DND-41 (cell line): ENCODE data around the gene EXT2.

Experiments used
- ATAC-seq: fragments of 200-7000 bp; cut with Tn5 transposase; 3 replicates; pipeline ENCODE4 v1.9.1; 2021; ENCODE audit warnings: low read depth; ENCODE audit not compliant: insufficient read depth
- DNase-seq: peaks from one replicate; pipeline ENCODE4 v3.0.0-alpha.2; 2020
- H2AFZ ChIP-seq: 2 replicates; pipeline ENCODE4 v1.6.0; 2012; ENCODE audit warnings: low read depth, low read length
- H3K27ac ChIP-seq: 2 replicates; pipeline ENCODE4 v1.5.1; 2012; ENCODE audit warnings: low read length, inconsistent platforms
- H3K27me3 ChIP-seq: fragments of 200-600 bp; sonication (generic); 2 replicates; pipeline ENCODE4 v1.6.0; 2012; ENCODE audit warnings: low read length, mild to moderate bottlenecking, inconsistent platforms; ENCODE audit not compliant: insufficient read depth, poor library complexity
- H3K36me3 ChIP-seq: 2 replicates; pipeline ENCODE4 v1.5.1; 2012; ENCODE audit warnings: low read length, inconsistent platforms; ENCODE audit not compliant: insufficient read depth
- H3K4me1 ChIP-seq: 2 replicates; pipeline ENCODE4 v1.5.1; 2012; ENCODE audit warnings: mild to moderate bottlenecking, low read length; ENCODE audit not compliant: insufficient read depth
- H3K4me2 ChIP-seq: 2 replicates; pipeline ENCODE4 v1.6.0; 2012; ENCODE audit warnings: mild to moderate bottlenecking, moderate library complexity, low read length, inconsistent platforms; ENCODE audit not compliant: insufficient read depth
- H3K4me3 ChIP-seq, 2 experiments: fragments of 200-600 bp in 1 of 2; shearing (Covaris generic) in 1 of 2; 2 replicates each; pipeline ENCODE4 v1.5.1; 2012 to 2016; ENCODE audit warnings: inconsistent platforms in 2 of 2, low read length in 2 of 2, mild to moderate bottlenecking in 2 of 2, low read depth in 1 of 2, moderate library complexity in 1 of 2
- H3K79me2 ChIP-seq: 2 replicates; pipeline ENCODE4 v1.6.0; 2012; ENCODE audit warnings: low read length, inconsistent platforms; ENCODE audit not compliant: insufficient read depth
- H3K9ac ChIP-seq: 2 replicates; pipeline ENCODE4 v1.6.0; 2012; ENCODE audit warnings: low read depth, mild to moderate bottlenecking, inconsistent platforms, low read length, moderate library complexity
- H3K9me3 ChIP-seq: 2 replicates; pipeline ENCODE4 v1.5.1; 2012; ENCODE audit warnings: low read length, moderate library complexity, mild to moderate bottlenecking, inconsistent platforms; ENCODE audit not compliant: insufficient read depth, severe bottlenecking
- H4K20me1 ChIP-seq: 2 replicates; pipeline ENCODE4 v1.6.0; 2012; ENCODE audit warnings: low read length; ENCODE audit not compliant: insufficient read depth
- EZH2 ChIP-seq: IDR thresholded peaks from 3 replicates; pipeline ENCODE4 v1.6.1; 2012; ENCODE audit warnings: borderline replicate concordance, low read depth, mild to moderate bottlenecking, moderate library complexity, low read length, inconsistent platforms; ENCODE audit not compliant: severe bottlenecking
- TF ChIP-seq, protein P1 (sequence below): IDR thresholded peaks from 2 replicates; pipeline ENCODE4 v1.5.1; 2012; ENCODE audit warnings: borderline replicate concordance, low read length, moderate library complexity, mild to moderate bottlenecking; ENCODE audit not compliant: poor library complexity, severe bottlenecking; ENCODE audit errors: extremely low read depth

Gene EXT2

DNA sequence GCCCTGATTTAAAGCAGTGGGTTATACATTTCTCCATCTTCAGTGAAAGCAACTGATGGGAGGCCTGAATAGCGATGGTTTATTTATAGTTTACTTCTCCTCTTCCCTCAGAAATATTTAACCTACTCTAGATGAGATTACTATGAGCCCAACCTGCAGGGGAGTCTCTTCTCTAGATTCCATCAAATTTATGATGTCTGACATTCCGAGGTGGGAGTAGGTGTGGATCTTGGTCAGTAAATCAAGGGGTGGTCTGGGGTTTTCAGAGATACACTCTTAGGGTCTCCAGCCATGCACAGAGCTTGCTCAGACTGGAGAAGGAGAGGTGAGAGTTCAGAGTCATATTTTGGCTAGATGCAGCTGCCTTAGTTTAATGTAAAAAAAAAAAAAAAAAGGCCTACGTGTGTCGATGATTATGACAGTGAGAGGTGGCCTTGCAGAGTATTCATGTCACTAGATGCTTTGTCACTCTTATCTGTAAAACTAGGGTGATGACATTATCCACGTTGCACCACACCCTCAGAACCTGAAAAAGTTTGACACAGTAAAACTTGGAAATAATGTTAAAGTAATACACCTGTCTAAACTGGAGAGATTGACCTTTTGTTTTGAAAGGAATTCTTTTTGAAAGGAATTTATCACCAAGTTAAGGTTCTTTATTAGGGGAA, 81.2 kb downstream of the EXT2 start:
- Histone ChIP-seq H3K4me3 (no peak overlapping the region), H3K4me2 (no peak overlapping the region), H3K4me1 (no peaks in the 10 kb centered on the region), H3K79me2 (no peaks in the 10 kb centered on the region), H3K27me3 (no peaks in the 10 kb centered on the region), H3K9ac (no peak overlapping the region), H2AFZ (no peak overlapping the region), H3K9me3 (no peaks in the 10 kb centered on the region), H3K36me3 (peaks cover 4% of the 10 kb centered on the region; the same call in 1 of the 2 replicates), H3K27ac (no peak overlapping the region), H4K20me1 (peaks cover 3% of the 10 kb centered on the region; the same call in 1 of the 2 replicates)
- TF ChIP-seq, protein P1, sequence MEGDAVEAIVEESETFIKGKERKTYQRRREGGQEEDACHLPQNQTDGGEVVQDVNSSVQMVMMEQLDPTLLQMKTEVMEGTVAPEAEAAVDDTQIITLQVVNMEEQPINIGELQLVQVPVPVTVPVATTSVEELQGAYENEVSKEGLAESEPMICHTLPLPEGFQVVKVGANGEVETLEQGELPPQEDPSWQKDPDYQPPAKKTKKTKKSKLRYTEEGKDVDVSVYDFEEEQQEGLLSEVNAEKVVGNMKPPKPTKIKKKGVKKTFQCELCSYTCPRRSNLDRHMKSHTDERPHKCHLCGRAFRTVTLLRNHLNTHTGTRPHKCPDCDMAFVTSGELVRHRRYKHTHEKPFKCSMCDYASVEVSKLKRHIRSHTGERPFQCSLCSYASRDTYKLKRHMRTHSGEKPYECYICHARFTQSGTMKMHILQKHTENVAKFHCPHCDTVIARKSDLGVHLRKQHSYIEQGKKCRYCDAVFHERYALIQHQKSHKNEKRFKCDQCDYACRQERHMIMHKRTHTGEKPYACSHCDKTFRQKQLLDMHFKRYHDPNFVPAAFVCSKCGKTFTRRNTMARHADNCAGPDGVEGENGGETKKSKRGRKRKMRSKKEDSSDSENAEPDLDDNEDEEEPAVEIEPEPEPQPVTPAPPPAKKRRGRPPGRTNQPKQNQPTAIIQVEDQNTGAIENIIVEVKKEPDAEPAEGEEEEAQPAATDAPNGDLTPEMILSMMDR, result no peak
- TF ChIP-seq EZH2, result no peak
- ATAC-seq (no peak), DNase-seq (no peak)

DNA sequence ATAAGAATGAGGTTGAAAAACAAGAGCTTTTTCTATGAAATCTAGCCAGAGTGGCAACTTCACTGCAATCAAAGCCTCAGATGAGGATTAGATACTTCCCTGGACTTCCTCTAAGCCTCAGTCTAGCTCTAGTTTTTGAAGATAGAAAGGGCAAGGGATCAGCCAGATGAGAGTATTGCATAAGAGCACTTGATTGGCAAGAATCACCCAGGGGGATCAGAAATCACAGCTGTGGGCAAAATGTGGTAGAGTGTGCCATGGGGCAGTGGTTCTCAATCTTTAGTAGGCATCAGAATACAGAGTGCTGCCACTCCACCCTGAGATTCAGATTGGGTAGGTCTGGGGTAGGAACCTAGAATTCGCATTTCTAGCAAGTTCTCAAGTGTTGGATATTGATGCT, 82.4 kb downstream of the EXT2 start:
- TF ChIP-seq EZH2, result no peak
- TF ChIP-seq, protein P1, result no peak
- H3K4me3 ChIP-seq, result no peak overlapping the region
- no peak overlapping the region for H2AFZ ChIP-seq
- no peak overlapping the region for H3K9ac ChIP-seq
- H3K4me1 ChIP-seq, result no peaks in the 10 kb centered on the region
- no peaks in the 10 kb centered on the region for H3K27me3 ChIP-seq
- H3K9me3 ChIP-seq, result no peaks in the 10 kb centered on the region
- H3K36me3 ChIP-seq, result peaks cover 4% of the 10 kb centered on the region; the same call in 1 of the 2 replicates
- no peaks in the 10 kb centered on the region for H3K79me2 ChIP-seq
- peaks cover 3% of the 10 kb centered on the region; the same call in 1 of the 2 replicates for H4K20me1 ChIP-seq
- DNase-seq, result no peak
- no peak overlapping the region for H3K4me2 ChIP-seq
- ATAC-seq, result no peak
- no peak overlapping the region for H3K27ac ChIP-seq

- TF ChIP-seq, protein P1, result no peak
- Histone ChIP-seq H3K9ac (no peak overlapping the region), H3K9me3 (no peaks in the 10 kb centered on the region), H3K79me2 (no peaks in the 10 kb centered on the region), H3K27me3 (no peaks in the 10 kb centered on the region), H2AFZ (no peak overlapping the region), H3K4me3 (no peak overlapping the region), H4K20me1 (peaks cover 3% of the 10 kb centered on the region; the same call in 1 of the 2 replicates), H3K4me1 (no peaks in the 10 kb centered on the region), H3K27ac (no peak overlapping the region), H3K4me2 (no peak overlapping the region), H3K36me3 (peaks cover 4% of the 10 kb centered on the region; the same call in 1 of the 2 replicates)
- DNase-seq (no peak), ATAC-seq (no peak)
These were observed 82.9 kb downstream of the EXT2 start for GRCh38 chr11:44178381-44178780.
